GM18909 (cell line): ENCODE data around the gene KDM2A.

ENCODE experiments used
- ATAC-seq: cut with Tn5 transposase; IDR thresholded peaks from one replicate; pipeline ENCODE4 v1.9.1; 2021; ENCODE audit warnings: mild to moderate bottlenecking; ENCODE audit not compliant: unreplicated experiment, poor library complexity

KDM2A gene

GRCh38 chr11:67269401-67270255, 150.6 kb downstream of the KDM2A start:
- no peak for ATAC-seq

DNA sequence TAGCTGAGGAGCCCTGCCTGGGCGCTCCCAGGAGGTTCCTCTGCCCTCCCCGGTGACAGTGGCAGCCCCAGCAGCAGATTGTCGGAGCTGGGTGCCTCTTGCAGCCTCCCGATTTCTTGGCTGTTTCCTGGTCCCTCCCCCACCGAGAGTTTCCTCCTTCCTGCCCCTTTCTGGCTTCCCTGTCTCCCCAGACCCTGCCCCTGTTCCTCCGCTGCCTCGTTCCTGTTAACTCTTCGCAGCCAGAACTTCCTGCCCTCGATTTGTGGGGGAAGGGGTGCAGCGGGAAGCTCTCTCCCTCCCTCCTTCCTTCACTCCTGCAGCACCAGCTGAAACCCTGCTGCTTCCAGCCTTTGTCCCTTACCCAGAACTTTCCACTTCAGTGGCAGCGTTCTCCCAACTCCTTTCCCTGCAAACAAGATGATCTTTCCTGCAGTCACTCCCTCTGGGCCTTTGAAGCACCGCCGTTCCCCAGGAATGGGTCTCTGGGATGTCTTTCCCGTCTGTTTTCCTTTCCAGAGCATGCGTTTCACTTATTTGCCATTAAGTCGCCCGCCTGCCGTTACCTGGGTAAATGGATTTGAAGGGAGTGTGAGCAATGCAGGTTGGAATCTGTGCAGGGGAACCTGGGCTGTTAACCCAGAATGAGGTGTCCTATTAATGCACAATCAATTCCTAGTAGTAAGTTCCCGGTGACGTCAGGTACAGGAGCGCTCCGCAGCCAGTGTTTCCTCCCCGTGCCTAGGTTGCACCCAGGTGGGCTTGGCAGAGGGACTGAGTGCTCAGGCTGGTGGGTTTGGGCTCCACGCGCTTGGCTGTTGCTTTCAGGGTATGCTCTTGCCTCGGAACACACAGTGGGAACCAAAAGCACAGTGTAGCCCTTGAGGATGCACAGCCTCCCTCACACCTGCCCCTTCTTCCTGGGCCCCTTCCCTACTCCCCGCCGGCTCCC, 151.5 kb downstream of the KDM2A start:
- no peak for ATAC-seq

DNA sequence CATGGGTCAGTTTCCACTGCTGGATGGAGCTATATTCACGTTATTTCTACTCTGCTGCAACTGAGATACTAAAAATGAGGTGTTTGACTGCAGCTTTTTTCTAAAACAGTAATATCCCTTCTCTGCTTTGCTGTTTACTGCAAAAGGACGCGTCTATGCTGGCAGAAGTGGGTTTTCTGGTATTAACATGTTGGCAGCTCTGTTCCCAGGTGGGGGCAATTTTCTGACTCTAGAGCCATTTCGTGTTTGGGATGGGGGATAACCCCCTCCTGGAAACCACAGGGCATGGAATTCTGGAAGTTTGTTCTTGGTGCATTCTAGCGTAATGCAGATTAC, 152.1 kb downstream of the KDM2A start:
- ATAC-seq = no peak

DNA sequence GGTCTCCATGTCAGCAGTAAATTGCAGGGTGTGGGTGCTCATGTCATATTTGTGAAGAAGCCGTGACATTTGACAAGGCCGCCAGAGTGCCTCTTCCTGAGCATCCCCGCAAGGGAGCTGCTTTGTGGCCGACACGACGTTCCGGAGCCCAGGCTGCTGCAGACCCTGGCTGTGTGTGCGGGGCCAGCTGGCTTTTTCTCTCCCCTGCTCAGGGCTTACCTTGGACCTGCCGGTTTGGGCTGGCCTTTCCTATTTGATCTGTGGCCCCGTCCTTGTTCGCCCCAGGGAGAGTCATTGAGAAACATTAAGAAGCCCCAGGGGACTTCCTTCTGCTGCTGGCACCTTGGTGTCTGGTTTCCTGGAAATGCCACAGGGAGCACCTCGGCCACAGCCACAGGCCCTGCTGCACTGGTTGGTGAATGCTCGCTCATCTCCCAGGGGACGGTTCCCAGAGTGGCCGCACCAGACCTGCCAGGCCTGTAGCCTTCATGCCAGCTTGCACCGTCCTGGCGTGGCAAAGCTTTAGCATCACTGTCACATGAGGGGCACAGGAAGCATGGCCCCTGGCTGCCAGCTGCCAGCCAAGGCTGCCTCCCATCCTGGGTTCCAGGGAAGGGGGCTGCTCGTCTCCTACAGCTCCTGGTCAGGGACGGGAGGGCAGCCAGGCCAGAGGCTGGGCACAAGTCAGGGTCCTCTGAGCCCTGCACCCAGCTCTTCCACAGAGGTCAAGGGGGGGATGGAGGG, 152.7 kb downstream of the KDM2A start:
- no peak for ATAC-seq

GRCh38 chr11:67272327-67273259, 153.5 kb downstream of the KDM2A start:
- ATAC-seq = no peak

GRCh38 chr11:67273260-67273990, 154.4 kb downstream of the KDM2A start:
- ATAC-seq = no peak

DNA sequence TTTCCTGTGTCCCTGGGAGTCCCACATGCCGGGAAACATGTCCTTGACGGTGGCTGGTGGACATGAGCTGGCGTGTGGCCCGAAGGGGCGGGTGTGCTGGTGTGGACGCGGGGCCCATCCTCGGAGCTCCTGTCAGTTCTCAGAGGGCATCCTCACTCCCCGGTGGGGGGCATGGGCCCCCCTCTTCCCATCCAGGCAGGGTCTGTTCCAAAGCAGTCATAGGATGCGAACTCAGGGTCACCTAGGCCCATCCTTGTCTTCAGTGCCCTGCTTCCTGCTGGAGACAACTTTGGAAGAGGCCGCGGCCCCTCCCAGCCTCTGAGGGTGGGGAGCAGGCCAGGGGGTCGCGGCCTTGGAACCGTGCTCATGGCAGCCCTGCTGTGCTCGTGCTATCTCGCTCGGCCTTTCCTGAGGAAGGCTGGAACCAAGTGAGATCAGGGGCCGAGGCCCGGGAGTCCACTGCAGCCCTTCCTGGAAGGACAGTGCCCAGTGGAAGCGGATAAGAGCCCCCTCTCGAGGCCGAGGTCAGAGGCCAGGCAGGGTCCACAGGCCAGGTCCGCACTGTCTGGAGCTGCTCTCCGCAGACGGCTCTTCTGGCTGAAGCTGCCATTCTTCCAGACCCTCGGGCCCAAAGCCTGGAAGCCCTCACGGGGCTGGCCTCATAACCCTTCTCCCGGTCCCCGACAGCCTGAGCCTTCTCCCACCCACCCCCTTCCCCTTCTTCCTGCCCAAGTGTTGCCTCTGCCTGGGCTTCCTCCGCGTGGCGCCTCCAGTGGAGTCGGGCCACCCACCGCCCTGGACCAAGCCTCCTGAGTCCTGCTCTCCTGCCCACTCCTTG, 155.9 kb downstream of the KDM2A start:
- no peak for ATAC-seq

DNA sequence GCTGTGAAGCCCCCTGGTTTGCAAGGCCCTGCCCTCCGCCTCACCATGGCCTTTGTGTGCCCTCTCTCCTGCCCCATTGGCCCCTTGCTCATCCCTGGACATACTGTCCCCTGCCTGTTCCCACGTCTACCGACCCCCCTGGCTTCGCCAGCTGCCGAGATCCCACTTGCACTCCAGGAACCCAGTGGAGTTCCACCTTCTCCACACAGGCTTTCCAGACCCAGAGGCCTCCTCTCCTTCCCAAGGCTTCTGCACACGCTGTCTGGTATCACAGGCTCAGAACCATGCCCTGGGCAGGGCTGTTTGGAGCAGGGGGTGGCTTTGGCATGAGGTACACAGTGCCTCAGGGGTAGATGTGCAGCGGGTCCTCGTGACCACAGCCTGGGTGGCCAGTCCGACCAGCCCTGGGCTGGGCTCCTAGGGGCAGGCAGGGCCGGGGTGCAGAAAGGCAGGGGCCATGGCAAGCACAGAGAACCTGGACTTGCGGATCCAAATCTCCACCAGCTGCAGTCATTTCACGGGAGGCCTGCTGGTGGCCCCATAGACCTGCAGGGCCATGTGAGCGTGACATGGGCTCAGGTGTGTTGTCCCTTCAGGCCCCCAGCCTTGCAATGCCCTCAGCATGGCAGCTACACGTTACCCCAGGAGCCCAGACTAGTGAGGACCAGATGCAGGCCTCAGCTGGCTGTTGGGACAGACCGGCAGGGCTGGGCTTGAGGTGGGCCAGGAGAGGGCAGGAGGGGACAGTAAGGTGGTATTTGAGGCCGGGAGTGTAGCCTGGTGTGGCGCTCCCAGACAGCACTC, 156.7 kb downstream of the KDM2A start:
- no peak for ATAC-seq

- peak; percentile 24 for ATAC-seq
These were observed 157.7 kb downstream of the KDM2A start for GRCh38 chr11:67276781-67277230.

- ATAC-seq = peak; percentile 74
These were observed 158.3 kb downstream of the KDM2A start for GRCh38 chr11:67277231-67277961.

- no peak for ATAC-seq
These were observed 159.3 kb downstream of the KDM2A start for GRCh38 chr11:67278135-67278938.

GRCh38 chr11:67278939-67279588, 160.0 kb downstream of the KDM2A start:
- ATAC-seq = no peak

GRCh38 chr11:67279589-67280340, 160.7 kb downstream of the KDM2A start:
- no peak for ATAC-seq

GRCh38 chr11:67280341-67280787, 161.3 kb downstream of the KDM2A start:
- no peak for ATAC-seq
